HG02759 (cell line): ENCODE data around the gene PLS3.

ENCODE experiments used
- ATAC-seq: cut with Tn5 transposase; IDR thresholded peaks from one replicate; pipeline ENCODE4 v1.9.1; 2021; ENCODE audit warnings: mild to moderate bottlenecking, moderate library complexity; ENCODE audit not compliant: unreplicated experiment

The PLS3 gene

DNA sequence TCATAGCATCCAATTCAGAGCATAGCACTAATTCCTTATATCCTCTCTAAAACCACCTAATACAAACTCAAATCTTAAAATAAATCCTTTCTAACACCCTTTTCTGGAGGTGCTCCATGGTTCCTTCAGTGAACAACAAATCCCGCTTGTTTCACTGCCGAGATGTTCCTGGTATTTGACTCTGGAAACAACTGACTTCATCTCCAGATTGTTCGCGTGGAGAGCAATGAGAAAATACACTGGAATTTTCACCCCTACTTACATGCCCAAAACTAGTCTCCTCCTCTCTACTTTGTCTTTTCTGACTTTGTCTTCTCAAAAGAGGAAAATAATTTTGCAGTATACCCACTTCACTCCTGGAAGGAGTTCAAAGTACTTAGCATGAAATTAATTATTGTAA is 129.0 kb downstream of the PLS3 start:
- no peak for ATAC-seq

DNA sequence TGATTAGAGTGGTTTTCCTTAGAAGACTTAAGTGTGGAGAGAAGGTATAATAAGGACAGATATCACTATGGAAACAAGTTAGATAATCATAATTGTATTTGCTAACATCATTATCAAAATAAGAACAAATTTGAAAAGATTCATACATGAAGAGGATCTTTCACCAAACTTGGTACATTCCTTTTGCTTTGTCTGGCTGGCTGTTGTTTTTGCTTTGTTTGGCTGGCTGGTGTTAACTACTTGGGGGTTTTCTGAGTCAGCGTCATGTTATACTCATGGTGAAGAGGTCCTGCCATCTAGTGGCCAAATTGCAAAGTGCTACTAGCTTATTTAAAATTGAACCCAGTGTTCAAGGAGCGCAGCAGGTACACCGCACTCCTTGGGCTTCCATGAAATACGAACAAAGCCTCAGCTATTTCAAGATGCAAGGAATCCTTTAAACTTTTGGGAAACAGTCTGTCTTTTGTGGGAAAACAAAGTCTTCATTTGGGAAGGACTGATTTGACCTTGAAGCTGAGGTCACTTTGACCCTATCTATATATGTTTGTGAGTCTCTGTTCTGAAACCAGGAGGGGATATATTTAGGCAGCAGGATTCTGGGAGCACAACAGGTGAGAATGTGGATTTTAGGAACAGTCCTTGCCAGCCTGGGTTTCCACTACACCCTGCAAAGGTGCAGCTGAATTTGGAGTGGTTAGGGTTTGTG is 129.7 kb downstream of the PLS3 start:
- ATAC-seq: peak; percentile 93

DNA sequence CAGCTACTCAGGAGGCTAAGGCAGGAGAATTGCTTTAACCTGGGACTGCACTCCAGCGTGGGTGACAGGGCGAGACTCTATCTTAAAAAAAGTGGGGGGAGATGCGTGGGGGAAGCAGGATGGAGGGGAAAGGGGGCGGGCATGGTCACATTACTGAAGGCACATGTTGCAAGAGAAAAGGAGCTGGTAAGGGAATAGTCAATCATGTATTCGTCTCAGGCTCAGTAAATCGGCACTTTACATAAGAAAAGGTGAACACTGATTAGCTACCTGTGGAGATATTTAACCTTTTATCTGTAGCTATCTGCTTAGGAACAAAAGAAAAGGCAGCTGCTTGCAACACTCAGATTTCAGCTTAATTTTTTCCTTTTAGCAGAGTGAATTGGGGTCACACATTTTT is 132.5 kb downstream of the PLS3 start:
- ATAC-seq: no peak

DNA sequence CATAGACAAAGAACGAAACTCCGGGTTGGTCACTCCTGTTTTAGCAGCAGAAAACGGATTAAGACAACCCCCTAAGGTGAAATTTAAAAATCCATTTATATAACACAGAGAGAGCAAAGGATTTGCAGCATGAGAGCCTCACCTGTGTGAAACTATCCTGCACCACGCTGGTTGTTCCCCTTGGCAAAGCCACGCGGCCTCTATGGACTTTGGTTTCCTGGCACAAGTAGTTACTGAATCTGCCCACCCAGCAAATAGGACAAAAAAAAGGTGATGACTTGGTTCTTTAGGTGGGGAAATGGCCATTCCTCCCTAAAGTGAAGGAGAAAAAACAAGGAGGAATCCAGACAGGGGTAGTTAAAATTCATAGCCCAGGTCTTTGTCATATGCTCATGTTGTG is 133.1 kb downstream of the PLS3 start:
- no peak for ATAC-seq

DNA sequence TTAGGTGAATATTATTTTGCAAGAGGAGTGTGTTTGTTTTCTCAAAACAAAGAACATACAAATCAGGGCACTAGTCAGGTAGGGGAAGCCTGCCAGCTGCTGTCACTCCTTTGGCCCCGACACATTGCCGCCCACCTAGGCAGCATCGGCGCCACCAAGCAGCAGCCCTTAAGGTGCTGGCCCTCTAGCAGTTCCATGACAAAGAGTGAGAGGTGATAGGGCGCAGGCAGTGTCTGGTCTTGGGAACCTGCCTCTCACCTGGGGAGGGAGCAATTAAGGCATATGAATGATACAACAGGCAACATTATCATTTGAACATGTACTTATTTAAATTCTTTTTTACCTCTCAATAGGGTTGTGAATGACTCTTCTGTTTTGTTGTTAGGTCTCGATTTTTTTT is 135.1 kb downstream of the PLS3 start:
- no peak for ATAC-seq

DNA sequence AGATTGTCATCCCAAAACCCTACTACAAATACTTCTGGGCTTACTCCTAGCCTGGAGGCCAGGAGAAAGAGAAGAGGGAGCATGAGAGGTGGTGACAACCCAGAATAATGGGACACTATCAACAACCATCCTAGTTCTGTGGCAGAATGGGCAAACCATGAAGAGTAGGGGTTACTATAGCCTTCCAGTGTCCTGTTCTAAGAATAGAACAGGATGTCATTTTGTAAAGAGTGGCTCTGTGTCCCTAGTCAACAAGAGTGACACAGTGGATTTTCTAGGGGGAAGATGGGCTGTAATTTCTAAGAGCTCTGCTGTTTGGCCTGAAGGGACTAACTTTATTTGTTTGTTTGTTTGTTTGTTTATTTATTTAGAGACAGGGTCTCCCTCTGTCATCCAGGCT is 136.0 kb downstream of the PLS3 start:
- ATAC-seq: no peak

DNA sequence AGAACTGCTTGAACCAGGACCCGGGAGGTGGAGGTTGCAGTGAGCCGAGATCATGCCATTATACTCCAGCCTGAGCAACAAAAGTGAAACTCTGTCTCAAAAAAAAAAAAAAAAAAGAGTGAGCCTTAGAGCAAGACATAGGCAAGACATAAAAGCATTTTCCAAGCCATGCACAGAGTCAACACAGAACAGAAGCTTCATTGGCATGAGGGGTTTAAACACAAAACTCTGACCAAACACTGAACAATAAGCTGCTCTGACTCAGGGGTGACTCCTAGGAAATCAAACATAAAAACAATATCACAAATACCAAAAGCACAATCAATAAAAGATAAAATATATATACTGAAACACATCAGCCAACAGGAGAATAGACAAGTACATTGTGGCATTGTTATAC is 136.8 kb downstream of the PLS3 start:
- ATAC-seq: no peak
